ENCODE results near the gene FOXN3.

FOXN3 gene

DNA sequence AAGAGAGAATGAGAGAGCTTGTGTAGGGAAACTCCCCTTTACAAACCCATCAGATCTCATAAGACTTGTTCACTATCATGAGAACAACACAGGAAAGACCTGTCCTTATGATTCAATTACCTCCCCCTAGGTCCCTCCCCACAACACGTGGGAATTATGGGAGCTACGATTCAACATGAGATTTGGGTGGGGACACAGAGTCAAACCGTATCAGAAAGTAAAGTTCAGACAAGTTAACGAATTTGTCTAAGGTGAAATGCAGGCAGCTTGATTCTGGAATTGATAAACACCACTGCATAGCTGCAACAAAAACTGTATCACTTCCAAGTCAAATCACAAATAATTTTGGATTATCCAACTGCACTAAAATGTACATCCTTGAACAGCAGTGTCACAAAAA is 47.4 kb downstream of the FOXN3 start:
- TF ChIP-seq, protein P1, sequence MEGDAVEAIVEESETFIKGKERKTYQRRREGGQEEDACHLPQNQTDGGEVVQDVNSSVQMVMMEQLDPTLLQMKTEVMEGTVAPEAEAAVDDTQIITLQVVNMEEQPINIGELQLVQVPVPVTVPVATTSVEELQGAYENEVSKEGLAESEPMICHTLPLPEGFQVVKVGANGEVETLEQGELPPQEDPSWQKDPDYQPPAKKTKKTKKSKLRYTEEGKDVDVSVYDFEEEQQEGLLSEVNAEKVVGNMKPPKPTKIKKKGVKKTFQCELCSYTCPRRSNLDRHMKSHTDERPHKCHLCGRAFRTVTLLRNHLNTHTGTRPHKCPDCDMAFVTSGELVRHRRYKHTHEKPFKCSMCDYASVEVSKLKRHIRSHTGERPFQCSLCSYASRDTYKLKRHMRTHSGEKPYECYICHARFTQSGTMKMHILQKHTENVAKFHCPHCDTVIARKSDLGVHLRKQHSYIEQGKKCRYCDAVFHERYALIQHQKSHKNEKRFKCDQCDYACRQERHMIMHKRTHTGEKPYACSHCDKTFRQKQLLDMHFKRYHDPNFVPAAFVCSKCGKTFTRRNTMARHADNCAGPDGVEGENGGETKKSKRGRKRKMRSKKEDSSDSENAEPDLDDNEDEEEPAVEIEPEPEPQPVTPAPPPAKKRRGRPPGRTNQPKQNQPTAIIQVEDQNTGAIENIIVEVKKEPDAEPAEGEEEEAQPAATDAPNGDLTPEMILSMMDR (IDR thresholded peaks at IDR 0.05; ENCODE audit: insufficient read depth, missing control alignments), result no peak
- DNase-seq (ENCODE audit: insufficient read length, low spot score), result no peak
- FAIRE-seq, result no peak

DNA sequence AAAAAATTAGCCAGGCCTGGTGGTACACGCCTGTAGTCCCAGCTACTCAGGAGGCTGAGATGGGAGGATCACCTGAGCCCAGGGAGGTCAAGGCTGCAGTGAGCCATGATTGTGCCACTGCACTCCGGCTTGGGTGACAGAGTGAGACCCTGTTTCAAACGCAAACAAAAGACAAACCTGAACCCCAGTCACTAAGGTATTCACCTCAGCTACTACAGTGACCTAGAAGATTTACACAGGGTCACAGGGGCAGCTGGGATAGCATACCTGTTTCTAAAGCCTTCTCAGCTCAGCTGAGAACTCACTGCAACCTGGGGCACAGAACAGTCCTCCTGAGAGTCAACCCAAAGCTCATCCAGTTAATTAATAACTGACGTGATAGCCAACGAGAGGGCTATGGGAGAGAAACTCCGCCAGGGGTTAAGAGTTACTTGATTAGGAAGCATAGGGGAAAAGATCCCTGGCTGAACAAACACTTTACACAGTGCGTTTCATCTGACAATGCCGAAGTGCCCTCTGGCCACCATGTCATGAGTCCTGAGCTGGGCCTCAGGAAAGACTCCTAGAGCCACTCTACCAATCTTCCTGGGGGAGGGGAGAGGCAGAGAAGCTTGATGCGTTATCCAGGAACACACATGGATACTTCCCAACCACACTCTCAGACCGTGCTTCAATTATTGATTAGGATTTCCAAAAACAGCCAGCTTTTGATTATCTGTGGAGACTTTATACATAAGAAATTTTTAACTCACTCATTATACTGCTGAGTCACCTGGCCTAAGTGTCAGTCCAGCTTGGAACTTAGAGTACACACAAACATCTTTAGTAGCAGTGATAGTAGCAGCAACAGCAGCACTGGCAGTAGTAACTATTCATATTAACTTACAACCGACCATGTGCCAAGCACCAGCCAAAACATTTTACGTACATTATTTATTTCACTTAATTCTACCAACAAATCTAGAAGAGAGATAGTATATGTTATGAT is 48.2 kb downstream of the FOXN3 start:
- TF ChIP-seq, protein P1 (IDR thresholded peaks at IDR 0.05; ENCODE audit: insufficient read depth, missing control alignments), result no peak
- FAIRE-seq (no peak), DNase-seq (ENCODE audit: insufficient read length, low spot score) (no peak)

DNA sequence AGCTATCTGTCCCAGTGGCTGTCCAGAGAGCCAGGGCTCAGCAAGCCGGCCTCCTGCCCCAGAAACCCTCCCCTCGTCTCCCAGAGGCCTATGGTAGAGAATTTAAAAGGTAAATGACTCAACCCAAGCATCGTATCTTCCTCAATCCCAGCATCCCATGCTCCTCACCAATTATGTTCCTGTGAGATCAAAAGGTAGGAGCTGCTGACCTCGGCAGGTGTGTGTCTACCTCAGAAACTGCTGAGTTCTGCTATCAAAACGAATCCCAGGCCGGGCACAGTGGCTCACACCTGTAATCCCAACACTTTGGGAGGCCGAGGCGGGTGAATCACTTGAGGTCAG is 49.3 kb downstream of the FOXN3 start:
- DNase-seq (ENCODE audit: insufficient read length, low spot score) (no peak), FAIRE-seq (no peak)
- TF ChIP-seq, protein P1 (IDR thresholded peaks at IDR 0.05; ENCODE audit: insufficient read depth, missing control alignments), result no peak

DNA sequence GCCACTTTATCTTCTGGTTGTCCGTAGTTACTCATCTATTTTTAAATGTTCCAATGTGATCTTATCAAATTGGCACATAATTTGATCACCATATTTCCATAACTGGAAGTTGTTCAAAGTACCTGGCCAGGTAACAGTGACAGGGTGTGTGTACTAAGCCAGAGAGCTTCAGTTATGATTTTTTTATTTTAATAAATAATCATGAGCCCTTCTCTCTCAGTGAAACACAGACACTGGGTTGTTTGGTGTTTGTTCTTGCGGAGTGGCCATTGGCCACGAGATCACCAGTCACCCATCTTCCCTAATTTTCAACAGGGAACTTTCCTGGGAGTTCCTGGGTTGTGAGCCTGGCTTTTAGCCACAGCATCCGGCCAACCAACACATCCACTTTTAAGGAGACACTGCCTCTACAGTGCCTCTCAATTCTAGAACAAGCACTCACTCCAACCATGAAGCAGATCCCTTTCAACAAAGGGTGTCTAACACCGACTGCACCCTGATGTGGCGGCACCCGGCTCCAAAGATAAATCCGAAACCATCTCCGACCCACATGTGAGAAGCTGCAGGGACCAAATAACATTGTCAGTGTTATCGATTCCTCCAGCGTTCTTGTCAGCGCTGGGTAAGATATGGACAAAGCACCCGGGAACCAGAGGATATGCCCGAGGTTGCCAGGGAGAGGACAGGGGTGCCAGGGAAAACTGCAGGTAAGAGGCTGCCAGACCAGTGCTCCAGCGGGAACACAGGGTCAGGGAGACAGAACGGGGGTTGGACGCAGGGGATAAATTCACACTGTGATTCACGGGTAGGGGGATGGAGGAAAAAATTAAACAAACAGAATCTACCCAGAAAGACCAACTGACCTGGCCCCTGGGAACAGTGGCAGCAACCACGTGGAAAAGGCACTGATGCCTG is 49.9 kb downstream of the FOXN3 start:
- TF ChIP-seq, protein P1 (IDR thresholded peaks at IDR 0.05; ENCODE audit: insufficient read depth, missing control alignments), result no peak
- FAIRE-seq, result no peak

GRCh38 chr14:89365061-89365801 is 51.8 kb downstream of the FOXN3 start:
- DNase-seq (ENCODE audit: insufficient read length, low spot score), result no peak
- TF ChIP-seq, protein P1 (IDR thresholded peaks at IDR 0.05; ENCODE audit: insufficient read depth, missing control alignments), result no peak
- FAIRE-seq, result no peak

More for the DNA sequence above, 49.9 kb downstream of the FOXN3 start:
- no peak for DNase-seq (ENCODE audit: insufficient read length, low spot score)

DNA sequence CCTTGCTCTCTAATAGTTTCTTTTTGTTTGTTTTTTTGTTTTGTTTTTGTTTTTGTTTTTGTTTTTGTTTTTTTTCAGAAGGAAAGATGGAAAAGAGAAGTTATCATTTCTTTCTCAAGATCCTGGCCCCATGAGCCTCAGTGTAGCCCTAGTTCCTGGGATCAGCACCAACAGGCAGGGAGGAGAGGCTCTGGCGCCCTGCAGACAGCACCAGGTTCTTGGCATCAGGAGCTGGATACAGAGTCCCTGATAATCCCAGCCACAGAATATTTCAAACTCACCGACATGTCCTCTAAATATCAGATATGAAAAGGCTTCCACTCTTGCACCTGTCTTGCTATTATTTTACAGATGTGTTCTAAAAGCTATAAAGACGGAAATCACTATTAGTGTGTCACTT is 52.7 kb downstream of the FOXN3 start:
- DNase-seq (ENCODE audit: insufficient read length, low spot score) (no peak), FAIRE-seq (no peak)
- TF ChIP-seq, protein P1 (IDR thresholded peaks at IDR 0.05; ENCODE audit: insufficient read depth, missing control alignments), result no peak

Data from D721Med (cell line).